IPS-NIHi7 (cell line): Measurements from ENCODE around the gene PDK3.

ENCODE experiments used
- DNase-seq: peaks from one replicate; pipeline ENCODE4 v3.0.0; 2012; ENCODE audit warnings: mixed read lengths; ENCODE audit errors: extremely low spot score

The PDK3 gene

GRCh38 chrX:24482823-24483415 is 17.8 kb downstream of the PDK3 start:
- no peak for DNase-seq

- DNase-seq, result no peak
Measured at GRCh38 chrX:24483596-24483995, 18.5 kb downstream of the PDK3 start.

GRCh38 chrX:24485323-24485722 is 20.2 kb downstream of the PDK3 start:
- no peak for DNase-seq

- no peak for DNase-seq
Measured at GRCh38 chrX:24485976-24486680, 21.0 kb downstream of the PDK3 start.

- no peak for DNase-seq
Measured at GRCh38 chrX:24487571-24487970, 22.5 kb downstream of the PDK3 start.

- DNase-seq, result peak; percentile 32
Measured at GRCh38 chrX:24491741-24492140, 26.7 kb downstream of the PDK3 start.

- DNase-seq, result peak; percentile 49
Measured at GRCh38 chrX:24493740-24494581, 28.9 kb downstream of the PDK3 start.

GRCh38 chrX:24494647-24495075 is 29.6 kb downstream of the PDK3 start:
- DNase-seq, result no peak

- no peak for DNase-seq
Measured at GRCh38 chrX:24495700-24496099, 30.6 kb downstream of the PDK3 start.

- DNase-seq, result peak; percentile 30
Measured at GRCh38 chrX:24498181-24498580, 33.1 kb downstream of the PDK3 start.

GRCh38 chrX:24498975-24499374 is 33.9 kb downstream of the PDK3 start:
- DNase-seq, result no peak

- DNase-seq, result peak; percentile 33
Measured at GRCh38 chrX:24506082-24506481, 41.0 kb downstream of the PDK3 start.

GRCh38 chrX:24508375-24508774 is 43.3 kb downstream of the PDK3 start:
- no peak for DNase-seq

GRCh38 chrX:24513416-24513815 is 48.3 kb downstream of the PDK3 start:
- DNase-seq, result no peak

GRCh38 chrX:24515447-24515846 is 50.4 kb downstream of the PDK3 start:
- peak; percentile 42 for DNase-seq

- no peak for DNase-seq
Measured at GRCh38 chrX:24520472-24520871, 55.4 kb downstream of the PDK3 start.

GRCh38 chrX:24525455-24525854 is 60.4 kb downstream of the PDK3 start:
- no peak for DNase-seq

- DNase-seq, result no peak
Measured at GRCh38 chrX:24526616-24527015, 61.5 kb downstream of the PDK3 start.

- peak; percentile 50 for DNase-seq
Measured at GRCh38 chrX:24528605-24529004, 63.5 kb downstream of the PDK3 start.

- DNase-seq, result no peak
Measured at GRCh38 chrX:24536551-24536950, 71.5 kb downstream of the PDK3 start.

GRCh38 chrX:24542756-24543155 is 77.7 kb downstream of the PDK3 start:
- DNase-seq, result no peak

- DNase-seq, result no peak
Measured at GRCh38 chrX:24547961-24548360, 82.9 kb downstream of the PDK3 start.

- no peak for DNase-seq
Measured at GRCh38 chrX:24550166-24550565, 85.1 kb downstream of the PDK3 start.
